ENCODE results near the gene FAM89A. TPM values are rescaled to one million over a fixed set of nuclear protein-coding genes. Genes with fewer than 3 reads are reported as not detected.

The FAM89A gene
- polyA plus RNA-seq (2011; rRNA removed) (15.0 and 15.6 TPM in 2 replicates), polyA minus RNA-seq (2011; rRNA and poly(A)+ RNA removed) (3.2 and 6.5 TPM in 2 replicates)

- H3K4me3 ChIP-seq (ENCODE audit: low read depth, low read length), result peak within 1 kb of the TSS; percentile 81
- peaks cover 1% of the 10 kb centered on the region for H3K27me3 ChIP-seq (ENCODE audit: control insufficient read depth, insufficient read depth, low read length)
- H3K36me3 ChIP-seq (ENCODE audit: control insufficient read depth, insufficient read depth, low read length), result no peaks in the 10 kb centered on the region
- no peak for DNase-seq (ENCODE audit: low read depth)
- POLR2A ChIA-PET, result no interaction called here
- CTCF ChIA-PET, result interaction anchor here (0.6 to 1.4 kb wide), 5 partner anchors 86 to 243 kb away, joined by 3 read pairs; no protein-coding TSS in a partner anchor
- no peak for TF ChIP-seq CTCF (IDR thresholded peaks at IDR 0.05; ENCODE audit: insufficient read depth, low read depth, low read length)
Measured at GRCh38 chr1:231040019-231040799, at the start of gene FAM89A. TSS of gene FAM89A (minus strand) at chr1:231040254. CDS start at chr1:231040211, 43 bp downstream.

- no peaks in the 10 kb centered on the region for H3K36me3 ChIP-seq (ENCODE audit: control insufficient read depth, insufficient read depth, low read length)
- ChIA-PET CTCF (interaction anchor here (1.0 to 2.9 kb wide), 3 partner anchors 8 to 123 kb away, joined by 3 to 12 read pairs (median 4); no protein-coding TSS in a partner anchor), POLR2A (no interaction called here)
- TF ChIP-seq CTCF (IDR thresholded peaks at IDR 0.05; ENCODE audit: insufficient read depth, low read depth, low read length), result no peak
- no peak overlapping the region for H3K4me3 ChIP-seq (ENCODE audit: low read depth, low read length)
- H3K27me3 ChIP-seq (ENCODE audit: control insufficient read depth, insufficient read depth, low read length), result 0 out of 2 replicates have a peak, but pooled peaks cover 2% of the 10 kb centered on the region
- no peak for DNase-seq (ENCODE audit: low read depth)
Measured at GRCh38 chr1:231084353-231084752, 44.3 kb upstream of the FAM89A start.

- Histone ChIP-seq H3K36me3 (ENCODE audit: control insufficient read depth, insufficient read depth, low read length) (no peaks in the 10 kb centered on the region), H3K4me3 (ENCODE audit: low read depth, low read length) (no peak overlapping the region), H3K27me3 (ENCODE audit: control insufficient read depth, insufficient read depth, low read length) (peaks cover 2% of the 10 kb centered on the region; the same call in 1 of the 2 replicates)
- DNase-seq (ENCODE audit: low read depth), result no peak
- CTCF ChIA-PET, result no interaction called here
- POLR2A ChIA-PET, result no interaction called here
- no peak for TF ChIP-seq CTCF (IDR thresholded peaks at IDR 0.05; ENCODE audit: insufficient read depth, low read depth, low read length)
Measured at GRCh38 chr1:231079163-231079562, 39.1 kb upstream of the FAM89A start.

- CTCF ChIA-PET, result no interaction called here
- peaks cover 2% of the 10 kb centered on the region; the same call in 1 of the 2 replicates for H3K27me3 ChIP-seq (ENCODE audit: control insufficient read depth, insufficient read depth, low read length)
- POLR2A ChIA-PET, result no interaction called here
- no peak for DNase-seq (ENCODE audit: low read depth)
- H3K4me3 ChIP-seq (ENCODE audit: low read depth, low read length), result no peak overlapping the region
- H3K36me3 ChIP-seq (ENCODE audit: control insufficient read depth, insufficient read depth, low read length), result no peaks in the 10 kb centered on the region
- no peak for TF ChIP-seq CTCF (IDR thresholded peaks at IDR 0.05; ENCODE audit: insufficient read depth, low read depth, low read length)
Measured at GRCh38 chr1:231078250-231078649, 38.2 kb upstream of the FAM89A start.

GRCh38 chr1:231076802-231077201 is 36.7 kb upstream of the FAM89A start:
- Histone ChIP-seq H3K27me3 (ENCODE audit: control insufficient read depth, insufficient read depth, low read length) (peaks cover 2% of the 10 kb centered on the region; the same call in 1 of the 2 replicates), H3K36me3 (ENCODE audit: control insufficient read depth, insufficient read depth, low read length) (no peaks in the 10 kb centered on the region), H3K4me3 (ENCODE audit: low read depth, low read length) (no peak overlapping the region)
- ChIA-PET CTCF (interaction anchor here (0.7 to 1.3 kb wide), 4 partner anchors 8 to 210 kb away, joined by 3 to 4 read pairs (median 4); no protein-coding TSS in a partner anchor), POLR2A (no interaction called here)
- no peak for DNase-seq (ENCODE audit: low read depth)
- no peak for TF ChIP-seq CTCF (IDR thresholded peaks at IDR 0.05; ENCODE audit: insufficient read depth, low read depth, low read length)

All from BJ (cell line).